DOHH2 (cell line): Measurements from ENCODE around the gene TFR2.

Source experiments
- CTCF ChIP-seq: fragments of 200-600 bp; sonication (generic); IDR thresholded peaks from one replicate; pipeline ENCODE4 v1.5.1; 2014; ENCODE audit warnings: antibody characterized with exemption, mild to moderate bottlenecking, low read depth, low read length; ENCODE audit not compliant: poor library complexity, severe bottlenecking
- EZH2phosphoT487 ChIP-seq: fragments of 200-600 bp; sonication (generic); IDR thresholded peaks from 2 replicates; pipeline ENCODE4 v1.6.1; 2017; ENCODE audit warnings: borderline replicate concordance, mild to moderate bottlenecking, antibody characterized with exemption, low read length, moderate library complexity, mixed read lengths

- TF ChIP-seq CTCF, result no peak
- no peak for TF ChIP-seq EZH2phosphoT487
Observed at GRCh38 chr7:100623951-100624824, 17.2 kb downstream of the TFR2 start.
